OCI-LY7 (cell line): ENCODE measurements around the gene FAM227A. TPM values are rescaled to one million over a fixed set of nuclear protein-coding genes. Genes with fewer than 3 reads are reported as not detected.

Experiments used
- BruUV-seq: library from RNA; stranded (reverse); fragments of 400-500 nt; replicated peaks from 2 replicates; lab custom pipeline; 2021; lab: Mats Ljungman, UMichigan
- CTCF ChIA-PET: fragments of 300-600 bp; sonication (Branson Sonifier 250); formaldehyde crosslinking; loops from one replicate; lab custom pipeline; 2022; ENCODE audit warnings: antibody characterized with exemption; ENCODE audit not compliant: unreplicated experiment; lab: Charles Lee
- POLR2A ChIA-PET: fragments of 300-600 bp; sonication (Branson Sonifier 250); formaldehyde crosslinking; loops from one replicate; lab custom pipeline; 2022; ENCODE audit warnings: antibody characterized with exemption; lab: Charles Lee
- DNase-seq: peaks from one replicate; pipeline ENCODE4 v3.0.0-alpha.2; 2015; ENCODE audit warnings: low spot score
- H2AFZ ChIP-seq: fragments of 200-600 bp; sonication (generic), shearing (Covaris generic); 2 replicates; pipeline ENCODE4 v1.6.1; 2014; ENCODE audit warnings: mild to moderate bottlenecking, antibody characterized with exemption, low read length, moderate library complexity
- H3K27ac ChIP-seq: fragments of 200-600 bp; sonication (generic); 2 replicates; pipeline ENCODE4 v1.5.1; 2014; ENCODE audit warnings: mixed run types, low read depth, mild to moderate bottlenecking, moderate library complexity, low read length, inconsistent platforms; ENCODE audit not compliant: poor library complexity, severe bottlenecking
- H3K36me3 ChIP-seq: fragments of 200-600 bp; sonication (generic); 2 replicates; pipeline ENCODE4 v1.6.1; 2014; ENCODE audit warnings: mild to moderate bottlenecking, antibody characterized with exemption, low read length, moderate library complexity, mixed read lengths; ENCODE audit not compliant: insufficient read depth
- H3K4me1 ChIP-seq: fragments of 200-600 bp; sonication (generic); 2 replicates; pipeline ENCODE4 v1.5.1; 2014; ENCODE audit warnings: mild to moderate bottlenecking, low read length; ENCODE audit not compliant: insufficient read depth, poor library complexity, severe bottlenecking
- H3K4me2 ChIP-seq: fragments of 200-600 bp; sonication (generic); 2 replicates; pipeline ENCODE4 v1.6.1; 2014; ENCODE audit warnings: mild to moderate bottlenecking, low read length
- H3K4me3 ChIP-seq: fragments of 200-600 bp; sonication (generic); 2 replicates; pipeline ENCODE4 v1.5.1; 2014; ENCODE audit warnings: mild to moderate bottlenecking, low read depth, low read length; ENCODE audit not compliant: poor library complexity, severe bottlenecking
- H3K79me2 ChIP-seq: fragments of 200-600 bp; sonication (generic); 2 replicates; pipeline ENCODE4 v1.6.1; 2016; ENCODE audit warnings: low read depth, mild to moderate bottlenecking, low read length, moderate library complexity, mixed read lengths; ENCODE audit not compliant: insufficient read depth
- H3K9me2 ChIP-seq: fragments of 200-600 bp; sonication (generic); 2 replicates; pipeline ENCODE4 v1.6.1; 2016; ENCODE audit warnings: mild to moderate bottlenecking, low read length, mixed read lengths; ENCODE audit not compliant: insufficient read depth
- H3K9me3 ChIP-seq: fragments of 200-600 bp; sonication (generic); 2 replicates; pipeline ENCODE4 v1.6.1; 2014; ENCODE audit warnings: mild to moderate bottlenecking, mixed run types, low read length, mixed read lengths
- H4K20me1 ChIP-seq: fragments of 200-600 bp; sonication (generic); 2 replicates; pipeline ENCODE4 v1.6.1; 2014; ENCODE audit warnings: mild to moderate bottlenecking, antibody characterized with exemption, low read length, moderate library complexity, mixed read lengths; ENCODE audit not compliant: insufficient read depth
- EZH2phosphoT487 ChIP-seq: fragments of 200-600 bp; sonication (generic); IDR thresholded peaks from 2 replicates; pipeline ENCODE4 v1.6.1; 2018; ENCODE audit warnings: low read depth, borderline replicate concordance, mild to moderate bottlenecking, mixed run types, antibody characterized with exemption, low read length, moderate library complexity, mixed read lengths
- intact Hi-C: fragments of 100-400 bp; cut with micrococcal nuclease; formaldehyde crosslinking; loops from one replicate; pipeline ENCODE4 v1.10.0; 2022; ENCODE audit not compliant: unreplicated experiment
- total RNA-seq, 2 experiments: library from RNA; depleted of rRNA in 1 of 2; stranded (reverse); fragments of >200 nt in 1 of 2; shearing (Covaris generic) in 1 of 2; gene quantifications; 2 replicates each; pipeline ENCODE4 v1.2.3, GENCODE V29; 2014 to 2022
- TF ChIP-seq, protein P1 (sequence below): fragments of 200-600 bp; sonication (generic); conservative IDR thresholded peaks from 2 replicates; pipeline ENCODE4 v1.5.1; 2014; ENCODE audit warnings: mild to moderate bottlenecking, antibody characterized with exemption, low read length, moderate library complexity, mixed read lengths

FAM227A gene
- total RNA-seq, 2 experiments from 2014 or later, result 0.16 to 0.57 TPM

DNA sequence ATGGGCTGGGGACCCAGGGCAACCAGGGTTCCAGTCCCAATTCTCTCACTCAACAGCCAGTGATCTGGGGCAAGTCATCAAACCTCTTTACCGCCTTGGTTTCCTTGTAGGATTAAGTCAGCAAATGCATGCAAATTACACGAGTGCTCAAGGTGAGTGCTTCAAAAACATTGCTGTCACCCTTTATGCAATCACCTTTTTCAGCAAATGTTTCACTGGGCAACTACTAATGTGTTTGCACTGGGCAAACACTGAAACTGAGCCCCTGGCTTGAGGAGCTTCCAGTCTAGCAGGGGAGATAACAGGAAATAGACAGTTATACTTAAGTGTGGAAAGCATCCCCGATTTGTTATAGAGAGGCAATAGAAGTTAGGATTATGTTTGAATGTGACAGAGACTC is 48.5 kb downstream of the FAM227A start:
- ChIA-PET CTCF (no interaction called here), POLR2A (interaction anchor here (0.7 kb wide), 1 partner anchor 573 kb away, joined by 4 read pairs; no protein-coding TSS in a partner anchor)
- TF ChIP-seq EZH2phosphoT487, result no peak
- TF ChIP-seq, protein P1, sequence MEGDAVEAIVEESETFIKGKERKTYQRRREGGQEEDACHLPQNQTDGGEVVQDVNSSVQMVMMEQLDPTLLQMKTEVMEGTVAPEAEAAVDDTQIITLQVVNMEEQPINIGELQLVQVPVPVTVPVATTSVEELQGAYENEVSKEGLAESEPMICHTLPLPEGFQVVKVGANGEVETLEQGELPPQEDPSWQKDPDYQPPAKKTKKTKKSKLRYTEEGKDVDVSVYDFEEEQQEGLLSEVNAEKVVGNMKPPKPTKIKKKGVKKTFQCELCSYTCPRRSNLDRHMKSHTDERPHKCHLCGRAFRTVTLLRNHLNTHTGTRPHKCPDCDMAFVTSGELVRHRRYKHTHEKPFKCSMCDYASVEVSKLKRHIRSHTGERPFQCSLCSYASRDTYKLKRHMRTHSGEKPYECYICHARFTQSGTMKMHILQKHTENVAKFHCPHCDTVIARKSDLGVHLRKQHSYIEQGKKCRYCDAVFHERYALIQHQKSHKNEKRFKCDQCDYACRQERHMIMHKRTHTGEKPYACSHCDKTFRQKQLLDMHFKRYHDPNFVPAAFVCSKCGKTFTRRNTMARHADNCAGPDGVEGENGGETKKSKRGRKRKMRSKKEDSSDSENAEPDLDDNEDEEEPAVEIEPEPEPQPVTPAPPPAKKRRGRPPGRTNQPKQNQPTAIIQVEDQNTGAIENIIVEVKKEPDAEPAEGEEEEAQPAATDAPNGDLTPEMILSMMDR, result no peak
- no TSS peak for BruUV-seq
- Histone ChIP-seq H3K36me3 (no peaks in the 10 kb centered on the region), H2AFZ (no peak overlapping the region), H3K27ac (no peak overlapping the region), H3K9me2 (no peaks in the 10 kb centered on the region), H3K9me3 (no peaks in the 10 kb centered on the region), H4K20me1 (no peaks in the 10 kb centered on the region), H3K79me2 (no peaks in the 10 kb centered on the region), H3K4me3 (no peak overlapping the region), H3K4me1 (no peaks in the 10 kb centered on the region), H3K4me2 (no peak overlapping the region)
- intact Hi-C loops, result no loop called here
- DNase-seq, result no peak

DNA sequence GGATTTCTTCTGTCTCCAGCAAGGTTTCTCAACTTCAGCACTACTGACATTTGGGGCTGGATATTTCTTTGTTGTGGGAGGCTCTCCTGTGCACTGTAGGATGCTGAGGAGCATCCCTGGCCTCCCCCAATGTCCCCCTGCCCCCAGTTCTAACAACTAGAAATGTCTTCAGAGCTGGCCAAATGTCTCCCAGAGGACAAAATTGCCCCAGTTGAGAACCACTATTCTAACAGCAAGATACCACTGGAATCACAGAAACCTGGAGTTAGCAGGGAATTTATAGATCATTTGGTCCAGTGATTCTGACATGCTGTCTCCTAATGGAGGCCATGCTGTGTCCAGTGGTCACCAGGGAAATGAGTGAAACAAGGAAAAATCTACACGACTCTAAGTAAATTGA is 54.0 kb downstream of the FAM227A start:
- Histone ChIP-seq H2AFZ (no peak overlapping the region), H3K4me3 (no peak overlapping the region), H3K9me3 (no peaks in the 10 kb centered on the region), H4K20me1 (no peaks in the 10 kb centered on the region), H3K36me3 (no peaks in the 10 kb centered on the region), H3K4me2 (no peak overlapping the region), H3K4me1 (no peaks in the 10 kb centered on the region), H3K79me2 (no peaks in the 10 kb centered on the region), H3K27ac (no peak overlapping the region), H3K9me2 (no peaks in the 10 kb centered on the region)
- TF ChIP-seq, protein P1, result no peak
- no peak for TF ChIP-seq EZH2phosphoT487
- intact Hi-C loops, result no loop called here
- no peak for DNase-seq
- ChIA-PET CTCF (no interaction called here), POLR2A (no interaction called here)
- BruUV-seq, result no TSS peak

DNA sequence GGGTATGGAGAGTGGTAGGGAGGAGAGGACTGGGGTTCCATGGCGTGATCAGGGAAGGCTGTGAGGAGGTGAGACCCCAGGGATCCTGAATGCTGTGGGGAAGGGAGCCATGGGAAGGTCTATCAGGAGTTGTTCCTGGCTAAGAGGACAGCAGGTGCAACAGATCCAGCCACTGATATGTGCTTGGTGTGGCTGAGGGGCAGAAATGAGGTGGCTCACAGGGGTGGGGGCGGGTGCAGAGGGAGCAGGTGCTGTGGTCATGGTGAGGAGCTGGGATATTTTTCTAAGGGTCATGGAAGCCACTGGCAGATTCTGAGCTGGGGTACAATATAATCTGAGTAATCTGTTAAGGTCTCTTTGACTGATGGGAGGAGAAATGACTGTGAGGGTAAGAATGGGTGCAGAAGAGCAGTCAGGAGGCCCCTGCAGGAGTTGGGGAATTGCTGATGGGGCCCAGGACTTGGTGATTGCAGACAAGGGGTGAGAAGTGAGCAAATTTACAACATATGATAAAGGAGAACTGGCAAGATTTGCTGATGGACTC is 54.9 kb downstream of the FAM227A start:
- Histone ChIP-seq H3K4me3 (no peak overlapping the region), H2AFZ (no peak overlapping the region), H3K36me3 (no peaks in the 10 kb centered on the region), H3K9me2 (no peaks in the 10 kb centered on the region), H3K27ac (no peak overlapping the region), H4K20me1 (no peaks in the 10 kb centered on the region), H3K9me3 (no peaks in the 10 kb centered on the region), H3K79me2 (no peaks in the 10 kb centered on the region), H3K4me1 (no peaks in the 10 kb centered on the region), H3K4me2 (no peak overlapping the region)
- ChIA-PET POLR2A (no interaction called here), CTCF (no interaction called here)
- intact Hi-C loops, result no loop called here
- TF ChIP-seq EZH2phosphoT487, result no peak
- TF ChIP-seq, protein P1, result no peak
- DNase-seq, result no peak
- no TSS peak for BruUV-seq
